Sciatic nerve (tissue), 2 donors: Measurements from ENCODE around the gene GRB10. TPM values are rescaled to one million over a fixed set of nuclear protein-coding genes. Genes with fewer than 3 reads are reported as not detected.

ENCODE experiments used
- ATAC-seq: fragments of 200-7000 bp; cut with Tn5 transposase; one replicate; pipeline ENCODE4 v1.9.1; 2020; ENCODE audit warnings: mild to moderate bottlenecking, moderate library complexity
- DNase-seq: peaks from one replicate; pipeline ENCODE4 v3.0.0-alpha.2; 2020; ENCODE audit warnings: low spot score
- intact Hi-C: fragments of 100-400 bp; cut with DNase I; formaldehyde crosslinking; loops from one replicate; pipeline ENCODE4 v1.14.2; 2022
- total RNA-seq: library from RNA; stranded (reverse); fragmentation: NEBNext Ultra II Directional; extraction: Animal tissue kit (Norgen Biotek cat#: 25700); gene quantifications from one replicate; pipeline ENCODE4 v1.2.1, GENCODE V29; 2021
- donor health status: DM: no; HTN: no; CAD: no.
- donor health status: DM: no; HTN: no; CAD: no.

The GRB10 gene
- total RNA-seq, 1 donor from 2014 or later = 57.1 TPM

DNA sequence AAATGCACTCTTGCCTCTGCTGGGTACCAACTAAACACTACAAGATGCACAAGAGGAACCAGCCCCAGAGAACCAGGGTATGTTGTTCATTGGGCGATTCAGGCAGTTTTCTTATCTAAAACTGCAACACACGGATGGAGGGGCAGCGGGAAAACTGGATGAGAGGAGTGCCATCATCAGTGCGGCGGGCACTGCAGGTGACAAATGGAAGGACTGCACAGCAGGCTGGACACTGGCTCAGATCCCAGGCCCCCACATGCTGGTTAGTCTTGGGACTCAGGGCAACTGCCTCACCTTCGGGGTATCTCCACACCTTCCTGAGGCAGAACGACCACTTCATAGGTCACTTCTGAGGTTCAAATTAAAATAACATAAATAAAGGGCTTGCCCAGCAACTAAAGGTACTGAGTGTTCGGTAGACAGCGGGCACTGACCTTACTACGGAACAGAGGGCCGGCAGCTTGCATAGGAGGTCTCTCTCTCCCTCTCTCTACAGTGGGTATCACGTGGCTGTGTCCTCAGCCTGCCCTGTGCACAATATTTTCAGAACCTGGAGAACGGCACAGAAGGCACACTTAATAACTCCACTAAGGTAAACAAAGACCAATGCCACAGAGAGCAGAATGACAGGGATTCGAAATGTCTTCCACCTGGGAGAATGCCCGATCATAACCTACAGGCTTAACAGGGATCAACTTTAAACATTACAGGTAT, 72.1 kb downstream of the GRB10 start:
- intact Hi-C loops = no loop called here
- ATAC-seq (no peak), DNase-seq (no peak)

DNA sequence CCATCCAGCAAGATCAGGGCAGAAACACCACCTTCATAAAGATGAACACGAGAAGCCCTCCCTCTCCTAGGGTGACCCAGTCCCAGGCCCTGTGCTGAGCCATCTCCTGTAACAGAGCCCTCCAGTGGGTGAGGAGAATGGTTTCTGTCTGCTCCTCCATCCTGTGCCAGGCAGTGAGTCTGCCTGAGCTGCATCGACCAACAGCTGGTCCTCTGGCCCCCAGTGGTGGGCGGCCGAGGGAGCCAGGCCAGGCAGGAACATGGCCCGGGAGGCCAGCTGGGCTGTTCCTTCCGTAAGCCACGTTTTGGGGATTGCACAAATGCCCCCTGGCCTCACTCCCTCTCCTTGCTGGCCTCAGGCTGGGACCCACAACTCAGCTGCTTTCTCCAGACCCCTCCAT, 73.5 kb downstream of the GRB10 start:
- DNase-seq (no peak), ATAC-seq (no peak)
- intact Hi-C loops = loop anchor here (10.0 kb wide), 1 partner anchor 1744 kb away; no protein-coding TSS in a partner anchor

DNA sequence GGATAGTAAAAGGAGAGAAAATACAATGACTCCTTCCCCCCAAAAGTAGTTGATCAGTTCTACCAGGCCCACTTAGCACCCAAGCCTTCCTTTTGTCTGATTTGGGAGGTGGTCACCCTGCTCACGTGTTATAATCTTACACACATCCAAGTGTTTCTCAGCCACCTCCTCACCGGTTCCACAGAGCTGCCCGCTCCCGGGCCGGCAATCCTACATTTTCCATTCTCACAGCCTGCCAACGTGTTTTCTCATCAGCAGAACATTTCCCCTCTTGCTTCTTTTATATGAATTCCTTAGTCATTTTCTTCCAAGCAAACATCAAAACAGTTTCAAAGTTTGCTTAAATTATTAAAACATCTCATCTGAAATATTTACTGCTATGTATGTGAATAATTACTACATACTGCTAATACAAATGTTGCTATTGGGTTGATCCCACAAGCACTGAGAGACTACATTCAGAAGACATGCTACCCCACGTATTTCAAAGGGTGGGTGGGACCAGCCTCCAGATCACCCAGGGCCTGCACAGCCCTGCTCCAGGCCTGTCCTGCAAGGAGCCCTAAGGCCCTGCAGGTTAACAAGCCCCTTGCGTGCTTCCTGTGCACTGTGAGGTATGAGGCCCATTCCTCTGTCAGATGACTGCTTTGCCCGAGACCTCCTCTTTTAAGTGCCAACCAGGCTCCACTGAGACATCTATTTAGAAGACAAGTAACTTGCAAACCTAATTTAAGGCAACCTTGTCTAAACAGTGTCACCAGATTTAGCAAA, 75.3 kb downstream of the GRB10 start:
- intact Hi-C loops = loop anchor here (10.0 kb wide), 1 partner anchor 1743 kb away; no protein-coding TSS in a partner anchor
- ATAC-seq (no peak), DNase-seq (no peak)

DNA sequence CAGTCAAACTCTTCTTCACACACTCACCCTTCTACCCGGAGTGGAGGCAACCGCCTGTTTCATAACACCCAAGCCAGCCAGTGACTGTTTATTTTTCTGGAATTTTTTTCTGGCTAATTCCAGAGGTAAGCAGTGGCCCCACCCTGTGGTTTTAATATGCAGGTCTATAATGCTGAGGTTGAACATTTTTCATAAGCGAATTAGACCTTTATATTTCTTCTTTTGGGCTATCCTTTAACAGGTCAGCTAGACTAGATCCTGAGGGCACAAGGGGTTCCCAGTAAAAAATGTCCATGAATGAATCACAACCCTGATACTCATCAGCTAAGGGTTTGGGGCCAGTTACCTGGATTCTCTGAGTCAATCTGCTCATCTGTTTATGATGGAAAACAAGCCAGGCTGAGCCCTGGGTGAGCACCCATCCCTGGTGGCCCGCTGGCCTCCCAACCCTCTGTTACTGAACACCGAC, 76.2 kb downstream of the GRB10 start:
- ATAC-seq (no peak), DNase-seq (no peak)
- intact Hi-C loops = loop anchor here (10.0 kb wide), 1 partner anchor 1742 kb away; no protein-coding TSS in a partner anchor

DNA sequence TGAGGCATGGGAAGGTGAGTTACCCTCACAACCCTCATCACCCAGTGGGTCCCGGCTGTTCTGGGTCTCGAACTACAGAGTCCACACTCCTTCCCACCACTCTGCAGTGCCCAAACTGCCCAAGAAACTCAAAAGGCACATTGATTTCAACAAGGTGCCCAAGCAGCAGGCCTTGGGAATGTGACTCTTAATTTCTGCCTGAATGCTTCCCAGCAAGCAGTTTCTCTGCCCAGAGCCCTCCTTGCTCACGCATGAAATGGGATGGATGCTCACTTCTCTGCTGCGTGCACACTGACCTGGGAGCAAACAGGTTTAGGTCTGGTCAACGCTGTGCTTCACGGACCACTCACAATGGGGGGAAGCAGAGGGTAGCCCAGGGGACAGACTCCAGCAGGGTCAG, 77.9 kb downstream of the GRB10 start:
- DNase-seq = no peak
- no peak for ATAC-seq

DNA sequence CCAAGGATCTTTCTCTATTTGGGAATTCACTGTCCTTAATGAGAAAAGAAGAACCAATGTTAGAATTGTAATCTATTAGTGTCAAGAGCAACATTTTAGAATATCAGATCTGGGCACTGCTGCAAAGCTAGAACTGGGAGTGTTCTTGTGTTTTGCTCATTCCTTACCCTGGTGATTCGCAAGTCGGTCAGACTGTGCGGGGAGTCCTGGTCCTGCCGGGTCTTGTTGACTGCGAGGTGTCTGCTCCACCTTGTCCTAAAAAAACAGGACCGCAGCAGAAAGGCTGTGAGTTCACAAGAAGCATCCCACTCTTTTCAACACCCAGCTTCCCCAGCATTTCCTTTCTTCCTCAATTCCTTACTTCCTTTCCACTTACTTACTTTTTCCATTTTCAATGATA, 79.0 kb downstream of the GRB10 start:
- no peak for ATAC-seq
- DNase-seq = no peak
- intact Hi-C loops = loop anchor here (10.0 kb wide), 1 partner anchor 1739 kb away; no protein-coding TSS in a partner anchor

More for the DNA sequence above, 77.9 kb downstream of the GRB10 start:
- intact Hi-C loops = loop anchor here (10.0 kb wide), 1 partner anchor 1740 kb away; no protein-coding TSS in a partner anchor

DNA sequence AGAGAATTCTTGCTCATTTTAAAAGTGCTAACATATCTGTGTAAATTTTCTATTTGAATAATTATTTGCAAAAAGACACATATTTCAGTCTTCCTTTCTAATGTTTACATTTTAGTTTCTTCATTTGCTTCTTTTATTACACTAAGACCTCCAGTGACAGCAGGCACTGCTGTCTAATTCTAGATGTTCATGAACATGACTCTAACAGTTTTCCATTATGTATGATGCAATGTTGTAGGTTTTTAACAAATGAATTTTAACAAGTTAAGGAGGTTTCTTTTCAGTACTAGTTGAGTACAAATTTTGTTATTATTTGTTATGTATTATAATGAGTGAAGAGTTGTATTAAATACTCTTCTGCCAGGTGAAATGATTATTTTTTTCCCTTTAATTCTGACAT, 83.6 kb downstream of the GRB10 start:
- no peak for ATAC-seq
- intact Hi-C loops = no loop called here
- no peak for DNase-seq

DNA sequence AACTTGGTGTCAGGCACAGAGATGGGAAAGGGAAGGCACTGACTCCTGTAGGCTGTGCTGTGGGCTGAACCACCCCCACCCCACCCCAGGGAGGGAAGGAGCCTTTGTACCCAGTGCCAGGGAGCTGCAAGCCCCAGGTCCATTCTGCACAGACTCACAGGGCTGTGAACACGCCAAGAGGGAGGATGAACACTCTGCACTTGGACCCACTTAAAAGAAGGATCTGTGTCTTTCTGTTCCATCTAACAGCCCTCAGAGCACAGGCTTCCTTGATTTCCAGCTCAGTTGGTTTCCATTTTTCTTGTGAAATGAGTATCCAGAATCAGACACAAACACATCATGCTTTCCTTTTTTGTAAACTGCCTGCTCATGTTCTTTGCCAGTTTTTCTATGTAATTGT, 84.9 kb downstream of the GRB10 start:
- intact Hi-C loops = no loop called here
- DNase-seq = no peak
- ATAC-seq = no peak

DNA sequence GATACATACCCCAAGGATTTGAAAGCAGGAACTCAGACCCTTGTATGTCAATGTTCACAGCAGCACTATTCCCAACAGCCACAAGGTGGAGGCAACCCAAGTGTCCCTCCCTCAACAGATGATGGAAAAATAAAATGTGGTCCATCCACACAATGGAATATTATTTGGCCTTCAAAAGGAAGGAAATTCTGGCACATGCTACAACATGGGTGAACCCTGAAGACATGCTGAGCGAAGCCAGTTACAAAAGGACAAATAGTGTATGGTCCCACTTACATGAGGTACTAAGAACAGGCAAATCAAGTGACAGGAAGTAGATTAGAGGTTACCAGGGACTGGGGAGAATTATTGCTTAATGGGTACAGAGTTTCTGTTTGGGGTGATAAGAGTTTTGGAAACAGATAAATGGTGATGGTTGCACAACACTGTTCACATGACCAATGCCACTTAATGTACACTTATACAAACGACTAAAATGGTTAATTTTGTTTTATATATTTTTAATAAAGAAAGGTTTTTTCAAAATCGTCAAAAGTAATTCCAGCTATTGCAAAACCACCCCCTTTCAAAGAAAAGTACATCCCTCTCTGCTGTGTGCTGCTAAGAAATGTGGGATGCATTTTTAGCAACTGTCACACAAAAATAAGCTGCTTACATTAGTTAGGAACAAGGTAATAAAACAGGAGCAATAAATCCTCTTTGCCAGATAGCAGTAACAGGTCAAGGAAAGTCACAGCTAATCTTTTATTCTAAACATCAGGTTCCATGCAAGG, 85.7 kb downstream of the GRB10 start:
- no peak for ATAC-seq
- DNase-seq = no peak
- intact Hi-C loops = no loop called here

DNA sequence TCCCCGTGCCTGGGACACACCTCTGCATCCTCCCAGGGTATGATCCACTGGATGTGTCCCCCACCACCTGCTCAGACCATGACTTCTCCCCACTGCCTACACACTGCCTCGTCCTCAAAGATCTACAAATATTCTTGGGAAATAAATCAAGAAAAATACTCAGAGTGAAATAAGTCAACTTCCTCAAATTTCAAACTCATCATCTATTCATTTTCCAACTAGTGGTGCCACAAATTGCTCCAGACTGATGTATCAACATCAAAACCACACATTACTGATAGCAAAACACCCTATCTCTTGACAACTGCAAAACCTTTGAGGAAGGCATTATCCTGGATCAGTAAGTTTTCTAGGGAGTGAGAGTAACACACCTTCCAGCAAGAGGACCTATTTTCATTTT, 87.7 kb downstream of the GRB10 start:
- no peak for ATAC-seq
- intact Hi-C loops = no loop called here
- DNase-seq = no peak

DNA sequence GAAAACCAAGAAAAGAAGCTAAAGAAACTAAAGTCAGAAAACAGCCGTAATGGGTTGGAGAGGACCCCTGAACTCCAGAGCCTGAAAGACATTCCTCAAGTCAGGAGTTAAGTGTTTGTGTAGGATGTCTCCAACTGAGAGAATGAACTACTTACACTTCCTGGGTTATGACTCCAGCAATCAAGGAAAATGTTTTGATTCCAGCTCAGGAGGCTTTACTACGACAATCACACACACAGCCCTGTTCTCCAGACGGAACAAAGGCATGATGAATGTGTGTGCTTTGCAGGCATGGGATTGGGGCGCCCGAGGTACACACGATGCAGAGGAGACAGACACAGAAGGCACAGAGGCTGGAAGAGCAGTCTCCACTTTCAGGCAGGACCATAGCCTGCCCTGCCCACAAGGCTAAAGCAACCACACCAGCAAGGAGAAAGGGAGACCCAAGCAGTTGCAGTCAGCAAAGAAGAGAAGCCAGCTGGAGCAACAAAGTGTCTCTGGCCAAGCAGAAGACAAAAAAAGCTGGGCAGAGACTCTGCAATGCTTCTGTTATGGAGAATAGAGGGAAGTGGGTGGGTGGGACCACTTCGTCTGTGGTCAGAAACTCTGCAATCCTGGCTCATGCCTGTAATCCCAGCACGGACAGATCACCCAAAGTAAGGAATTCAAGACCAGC, 89.1 kb downstream of the GRB10 start:
- intact Hi-C loops = no loop called here
- DNase-seq (no peak), ATAC-seq (no peak)

DNA sequence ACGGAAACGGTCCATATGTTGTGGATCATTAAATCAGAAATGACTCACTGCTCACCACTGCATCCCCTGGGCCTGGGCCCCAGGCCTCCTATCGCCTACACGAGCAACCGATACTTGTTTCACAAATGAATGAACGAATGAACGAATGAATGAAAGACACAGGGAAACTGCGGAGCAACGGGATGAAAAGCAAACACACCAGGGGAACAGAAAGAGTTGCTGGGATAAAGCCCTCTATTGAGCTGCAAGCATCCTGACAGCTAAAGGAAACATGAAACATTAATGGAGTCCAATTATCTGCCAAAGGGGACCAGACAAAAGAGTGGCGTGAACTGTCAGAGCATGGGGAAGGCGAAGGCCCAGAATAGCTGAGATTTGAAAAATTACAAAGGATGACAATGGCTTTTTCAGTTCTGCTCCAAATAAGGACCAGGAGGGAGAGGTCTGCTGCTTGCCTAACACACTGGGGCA, 92.1 kb downstream of the GRB10 start:
- no peak for DNase-seq
- ATAC-seq = peak; percentile 21
- intact Hi-C loops = no loop called here

DNA sequence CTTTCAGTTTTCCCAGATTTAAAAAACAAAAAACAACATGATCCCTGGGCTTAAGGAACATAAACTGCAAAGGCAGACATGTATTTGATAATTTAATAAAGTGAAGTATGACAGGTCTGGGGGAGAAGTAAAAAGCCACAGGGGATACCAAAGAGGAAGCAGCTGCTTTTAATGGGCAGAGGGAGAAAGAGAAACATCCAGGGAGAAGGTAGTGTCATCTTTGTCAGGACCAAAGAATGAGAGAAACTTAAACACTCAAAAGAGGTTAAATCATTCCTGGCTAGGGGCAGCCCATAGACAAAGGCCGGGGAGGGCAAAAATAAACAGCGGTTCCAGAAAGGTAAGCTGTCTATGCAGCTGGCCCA, 94.5 kb downstream of the GRB10 start:
- intact Hi-C loops = no loop called here
- DNase-seq = no peak
- ATAC-seq = no peak

DNA sequence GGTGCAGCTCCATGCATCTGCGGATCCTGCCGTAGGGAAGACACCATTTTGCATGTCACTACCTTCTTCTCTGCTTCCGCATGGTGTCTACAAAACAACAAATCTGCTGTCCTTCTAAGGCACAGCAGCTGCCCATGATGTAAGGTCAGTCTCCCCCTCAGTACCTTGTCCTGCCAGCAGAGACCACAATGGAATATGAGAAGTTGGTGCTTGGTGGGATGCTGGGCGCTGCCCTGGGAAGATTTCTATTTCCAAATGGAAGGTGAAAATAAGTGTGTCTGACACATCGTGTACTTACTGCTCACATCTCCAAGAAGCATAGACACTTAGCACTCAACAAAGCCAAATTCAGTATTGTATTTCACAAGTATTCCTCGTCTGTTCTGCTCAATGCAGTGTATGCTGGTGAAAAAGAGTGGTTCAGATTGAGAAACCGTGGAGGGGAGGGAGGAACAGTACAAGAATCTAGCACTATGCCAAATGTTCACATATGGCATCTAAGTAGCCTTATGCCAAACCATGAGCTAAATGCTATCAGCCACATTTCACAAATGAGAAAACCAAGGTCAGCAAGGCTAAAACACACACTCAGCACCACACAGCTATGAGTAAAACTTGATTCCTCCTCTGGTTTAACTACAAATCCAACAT, 95.0 kb downstream of the GRB10 start:
- no peak for DNase-seq
- no peak for ATAC-seq
- intact Hi-C loops = no loop called here

DNA sequence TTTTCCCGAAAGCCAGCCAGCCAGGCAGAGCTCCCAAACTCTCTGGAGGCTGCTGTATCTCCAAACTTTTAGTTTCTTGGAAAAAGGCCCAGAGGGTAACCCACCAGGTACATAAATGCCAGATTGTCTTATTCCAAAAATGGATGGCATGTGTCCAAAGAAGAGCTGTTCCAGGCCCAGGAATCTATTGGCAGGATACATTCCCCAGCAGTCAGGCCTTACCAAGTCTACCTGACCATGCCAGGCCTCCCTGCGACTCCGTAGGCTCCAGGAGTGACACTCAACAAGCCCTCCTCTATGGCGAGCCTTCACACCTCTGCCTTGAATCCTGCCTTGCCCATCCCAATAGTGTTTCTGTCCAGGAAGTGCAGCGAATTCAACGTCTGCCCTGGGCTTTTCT, 95.6 kb downstream of the GRB10 start:
- intact Hi-C loops = no loop called here
- ATAC-seq (no peak), DNase-seq (no peak)

DNA sequence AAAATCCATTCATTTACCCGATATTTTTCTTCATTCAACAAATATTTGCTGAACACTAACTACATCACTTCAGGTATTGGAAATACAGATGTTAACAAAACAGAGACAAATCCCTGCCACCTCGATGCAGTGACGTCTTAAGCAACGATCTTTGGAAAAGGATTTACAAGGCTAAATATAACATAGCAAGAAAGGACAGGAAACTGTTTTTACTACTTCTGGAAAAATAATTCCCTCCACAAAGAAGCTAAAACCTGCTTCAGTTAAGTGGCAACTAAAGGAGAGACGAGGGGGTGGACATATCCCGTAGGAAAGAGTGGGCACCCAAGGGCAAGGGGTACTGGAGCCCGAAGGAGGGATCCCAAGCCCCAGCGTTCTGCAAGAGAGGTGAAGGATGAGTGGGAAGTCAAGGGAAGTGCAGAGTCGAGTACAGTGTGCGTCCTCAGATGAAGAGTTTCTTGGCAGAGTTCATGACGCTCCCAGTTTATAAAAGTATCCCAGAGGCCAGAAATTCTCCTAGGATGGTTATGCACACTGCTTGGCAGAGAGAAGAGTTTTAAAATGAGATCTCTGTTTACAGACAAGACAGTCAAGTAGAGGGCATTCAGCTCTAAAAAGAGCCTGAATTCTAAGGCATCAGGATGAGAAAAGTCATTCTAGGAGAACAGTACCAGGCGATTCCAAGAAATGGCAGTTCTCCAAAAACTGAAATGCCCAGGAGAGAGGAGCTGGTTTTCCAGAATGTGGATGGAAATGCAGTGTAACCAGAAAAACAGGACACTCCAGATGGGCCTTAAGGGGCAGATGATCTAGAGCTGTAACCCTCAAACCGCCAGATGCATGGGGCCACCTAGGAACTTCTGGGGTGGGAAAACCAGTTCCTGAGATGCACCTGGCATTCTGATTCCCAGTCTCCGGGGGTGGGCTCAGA, 97.3 kb downstream of the GRB10 start:
- DNase-seq = no peak
- peak; percentile 68 for ATAC-seq
- intact Hi-C loops = no loop called here

DNA sequence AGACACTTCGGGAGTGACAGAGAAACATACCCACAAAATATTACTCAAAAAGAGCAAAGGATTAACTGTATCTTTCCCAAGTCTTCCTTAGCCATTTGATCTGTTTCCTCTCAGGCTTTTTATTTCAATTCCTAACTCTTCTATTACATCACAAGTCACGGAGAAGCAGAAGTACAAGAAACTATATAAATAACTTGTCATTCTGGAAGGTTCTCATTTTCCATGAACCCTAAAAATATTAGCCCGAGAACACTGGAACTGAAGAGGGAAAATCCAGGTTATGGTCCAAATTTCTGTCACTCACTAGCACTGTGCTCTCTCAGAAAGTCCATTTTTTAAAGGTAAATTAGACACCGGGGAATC, 98.0 kb downstream of the GRB10 start:
- intact Hi-C loops = no loop called here
- ATAC-seq (no peak), DNase-seq (no peak)
